Hepatic stellate cell (primary cell): ENCODE data around the gene PBX3.

ENCODE experiments used
- DNase-seq: peaks from one replicate; pipeline ENCODE4 v3.0.0; 2011; ENCODE audit warnings: low spot score

Gene PBX3

DNA sequence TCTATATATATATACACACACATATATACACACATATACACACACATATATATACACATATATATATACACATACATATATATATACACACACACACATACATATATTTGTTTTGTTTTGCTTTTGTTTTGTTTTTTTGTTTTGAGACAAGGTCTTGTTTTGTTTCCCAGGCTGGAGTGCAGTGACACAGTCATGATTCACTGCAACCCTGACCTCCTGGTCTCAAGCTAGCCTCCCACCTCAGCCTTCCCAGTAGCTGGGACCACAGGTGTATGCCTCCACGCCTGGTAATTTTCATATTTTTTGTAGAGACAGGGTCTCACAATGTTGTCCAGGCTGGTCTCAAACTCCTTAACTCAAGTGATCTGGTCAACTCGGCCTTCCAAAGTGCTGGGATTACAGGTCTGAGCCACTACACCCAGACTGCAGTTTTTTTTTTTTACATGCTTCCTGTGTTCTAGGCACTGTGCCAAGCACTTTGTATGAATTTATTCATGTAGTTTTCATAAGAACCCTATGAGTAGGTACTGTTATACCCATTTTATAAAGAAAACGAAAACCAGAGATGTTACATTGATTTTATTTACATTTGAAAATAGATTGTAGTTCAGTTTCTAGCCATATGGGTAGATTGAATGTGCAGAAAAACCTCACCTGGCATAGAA, 120.7 kb downstream of the PBX3 start:
- DNase-seq: no peak

DNA sequence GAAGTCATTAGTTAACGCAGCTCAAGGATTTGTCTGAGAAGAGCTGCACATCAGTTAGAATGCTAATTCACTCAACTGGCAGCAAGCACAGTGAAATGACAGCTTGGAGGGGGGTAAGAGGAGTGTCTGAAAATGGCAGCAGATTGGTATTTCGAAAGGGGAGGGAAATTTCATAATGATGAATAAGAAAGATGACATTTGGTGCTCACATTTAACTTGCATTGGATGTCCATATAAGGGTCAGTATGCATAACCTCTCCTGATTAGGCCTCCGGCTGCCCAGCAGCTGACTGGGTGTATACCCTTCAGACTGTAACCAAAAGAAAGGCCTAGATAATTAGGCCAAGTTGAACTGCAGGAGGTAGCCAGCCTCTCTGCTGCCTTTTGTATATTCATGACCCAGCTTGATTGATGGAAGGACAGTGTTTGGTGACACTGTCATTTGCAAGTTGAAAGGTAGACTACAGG, 131.0 kb downstream of the PBX3 start:
- no peak for DNase-seq

DNA sequence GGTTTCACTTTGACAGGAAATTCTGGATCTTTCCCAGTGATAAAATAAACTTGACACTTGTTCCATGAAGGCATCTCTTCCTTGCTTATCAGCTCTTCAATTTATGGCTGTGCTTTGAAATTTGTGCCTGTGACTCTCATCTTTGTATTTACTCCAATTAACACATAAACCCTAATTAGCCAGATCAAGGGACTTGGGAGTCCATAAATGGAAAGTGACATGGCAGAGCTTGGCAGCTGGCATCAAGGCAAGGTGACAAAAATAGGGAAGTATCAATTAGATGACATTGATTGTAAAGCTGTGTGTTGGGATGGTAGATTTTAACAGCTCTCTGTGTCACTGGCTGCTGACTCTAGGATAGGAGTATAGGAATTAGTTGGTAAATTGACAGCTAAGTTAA, 133.9 kb downstream of the PBX3 start:
- no peak for DNase-seq

DNA sequence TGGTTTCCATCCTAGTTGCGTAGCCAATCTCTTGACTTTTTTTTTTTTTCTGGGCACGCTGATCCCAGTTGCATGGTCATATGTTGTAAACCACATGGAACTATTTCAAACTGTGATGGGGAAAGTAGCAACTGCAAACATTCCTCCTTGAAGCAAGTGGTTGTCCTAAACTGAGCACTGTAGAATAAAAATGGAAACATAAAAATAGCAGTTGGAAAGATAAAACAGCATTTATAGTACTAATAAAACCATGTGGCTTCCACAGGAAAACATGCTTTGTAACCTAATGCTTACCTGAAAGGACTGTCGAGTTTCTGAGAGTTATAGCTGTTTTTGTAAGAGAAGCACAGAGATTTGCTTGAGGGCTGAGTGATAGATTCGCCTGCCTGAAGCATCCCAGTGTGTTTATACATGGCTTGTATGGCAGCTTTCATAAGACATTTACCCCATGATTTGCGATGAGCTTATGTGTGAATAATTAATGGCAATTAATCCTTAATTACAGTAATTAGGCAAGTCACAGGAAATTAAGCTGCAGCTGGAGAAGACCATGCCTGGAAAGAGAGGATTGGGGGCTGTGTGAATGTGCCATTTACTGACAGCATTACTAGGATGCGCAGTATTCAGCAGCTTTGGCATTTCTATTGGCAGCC, 136.5 kb downstream of the PBX3 start:
- no peak for DNase-seq

DNA sequence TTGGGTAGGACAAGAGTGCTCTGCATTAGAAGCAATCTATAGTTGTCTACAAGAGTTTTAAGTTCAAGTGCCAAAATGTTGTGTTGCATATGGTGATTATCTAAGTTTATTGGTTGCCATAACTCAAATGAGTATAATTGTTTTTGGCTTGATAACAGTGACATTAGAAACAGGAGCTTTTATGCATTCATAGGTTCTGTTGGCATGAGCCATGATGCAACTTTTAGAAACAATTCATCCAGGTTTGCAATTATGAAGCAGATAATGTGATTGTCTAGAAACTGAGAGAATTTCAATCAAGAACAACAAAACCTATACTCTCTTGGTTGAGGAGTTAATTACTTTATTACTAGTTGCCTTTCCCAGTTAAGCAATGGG, 137.0 kb downstream of the PBX3 start:
- DNase-seq: no peak

DNA sequence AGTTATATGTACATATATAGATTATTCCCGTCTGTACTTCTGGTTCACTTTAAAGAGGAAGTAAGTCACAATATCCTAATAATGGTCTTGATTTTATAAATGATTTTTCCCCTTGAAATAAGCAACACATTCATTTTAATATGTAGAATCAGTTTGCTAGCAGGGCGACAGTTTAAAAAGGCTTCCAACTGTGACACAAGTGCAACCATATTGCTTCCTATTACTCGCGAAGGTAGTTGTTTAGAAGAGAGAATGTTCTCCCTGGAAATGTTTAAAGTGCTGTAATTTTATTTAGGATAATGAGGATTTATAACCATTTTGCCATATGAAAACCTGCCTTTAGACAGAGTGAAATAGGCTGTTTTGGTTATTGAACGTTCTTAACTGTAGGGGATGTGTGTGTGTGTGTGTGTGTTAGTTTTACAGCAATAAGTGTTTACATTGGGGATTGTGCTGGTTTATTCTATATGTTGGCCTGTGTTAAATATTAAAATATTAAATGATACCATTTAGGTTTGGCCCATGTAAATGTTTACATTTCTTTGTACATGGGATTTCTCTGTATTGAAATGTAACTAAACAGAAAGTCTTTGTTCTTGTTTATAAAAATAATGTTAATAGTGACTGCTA, 138.3 kb downstream of the PBX3 start:
- DNase-seq: no peak

DNA sequence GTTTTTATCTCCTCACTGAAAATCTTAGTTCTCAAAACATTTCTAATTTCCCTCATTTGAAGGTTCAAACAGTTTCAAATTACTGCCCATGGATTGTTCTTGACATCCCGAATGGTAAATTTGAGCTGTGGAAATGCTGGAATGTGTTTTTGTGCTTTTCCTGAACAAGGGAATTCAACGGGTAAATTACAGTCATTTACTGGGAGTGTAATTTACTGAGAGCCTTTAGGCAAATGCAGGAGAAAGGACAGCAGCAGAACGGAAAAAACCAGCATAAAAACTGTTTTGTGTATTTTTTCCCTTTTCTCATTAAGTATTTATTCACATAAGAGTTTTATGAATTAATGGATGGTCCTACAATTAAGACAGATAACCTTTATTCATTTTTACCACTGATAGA, 139.2 kb downstream of the PBX3 start:
- DNase-seq: no peak

DNA sequence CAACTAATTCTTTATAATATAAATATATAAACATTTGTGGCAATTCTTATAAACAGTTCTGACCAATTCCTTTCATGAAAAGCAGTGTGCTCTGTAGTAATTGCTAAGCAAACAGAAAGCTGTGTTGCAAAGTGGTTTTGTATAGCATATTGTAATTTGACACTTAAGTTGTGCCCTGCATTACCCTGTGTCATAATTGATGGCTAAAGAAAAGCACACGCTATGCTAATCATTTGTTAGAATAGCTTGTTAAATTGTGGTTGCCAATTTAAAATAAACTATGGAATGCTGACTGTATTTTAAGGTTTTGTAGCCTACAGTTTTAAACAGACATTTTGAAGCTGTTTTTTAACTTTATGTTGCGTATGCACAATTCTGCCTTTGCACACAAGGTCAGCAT, 140.0 kb downstream of the PBX3 start:
- DNase-seq: no peak

DNA sequence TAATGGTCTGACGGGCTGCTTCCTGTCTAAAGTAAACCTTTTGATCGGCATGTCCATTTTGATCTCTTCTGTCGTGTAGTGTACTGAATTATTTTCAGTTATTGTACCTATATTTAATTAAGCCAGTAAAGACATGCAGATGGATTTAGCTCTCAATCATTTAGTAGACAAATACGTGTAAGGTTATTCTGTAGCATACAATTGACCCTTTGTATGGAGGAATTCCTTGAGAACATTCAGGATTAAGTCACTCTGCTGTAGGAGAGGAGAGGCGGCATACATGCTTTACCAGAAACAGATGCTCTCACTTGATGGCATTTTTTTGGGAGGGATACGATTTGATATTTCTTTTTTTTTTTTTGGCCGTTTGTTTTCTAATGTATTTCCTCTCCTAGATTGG, 141.0 kb downstream of the PBX3 start:
- DNase-seq: no peak

DNA sequence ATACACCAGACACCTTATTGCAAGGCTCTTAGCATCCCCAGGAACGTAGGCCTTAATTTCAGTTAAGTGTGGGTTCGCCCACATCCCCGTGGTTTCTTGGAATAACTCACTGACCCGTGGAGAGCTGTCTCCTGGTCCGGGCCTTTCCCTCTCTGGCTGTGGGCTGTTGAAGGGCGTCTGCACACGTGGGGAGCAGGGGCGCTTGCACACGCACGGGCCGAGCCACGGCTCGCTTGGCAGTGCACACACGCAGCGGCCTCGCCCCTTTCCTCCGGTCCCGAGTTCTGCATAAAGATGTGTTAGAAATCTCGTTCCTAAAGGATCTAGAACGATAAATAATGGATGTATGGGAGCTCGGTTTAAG, 141.9 kb downstream of the PBX3 start:
- no peak for DNase-seq

DNA sequence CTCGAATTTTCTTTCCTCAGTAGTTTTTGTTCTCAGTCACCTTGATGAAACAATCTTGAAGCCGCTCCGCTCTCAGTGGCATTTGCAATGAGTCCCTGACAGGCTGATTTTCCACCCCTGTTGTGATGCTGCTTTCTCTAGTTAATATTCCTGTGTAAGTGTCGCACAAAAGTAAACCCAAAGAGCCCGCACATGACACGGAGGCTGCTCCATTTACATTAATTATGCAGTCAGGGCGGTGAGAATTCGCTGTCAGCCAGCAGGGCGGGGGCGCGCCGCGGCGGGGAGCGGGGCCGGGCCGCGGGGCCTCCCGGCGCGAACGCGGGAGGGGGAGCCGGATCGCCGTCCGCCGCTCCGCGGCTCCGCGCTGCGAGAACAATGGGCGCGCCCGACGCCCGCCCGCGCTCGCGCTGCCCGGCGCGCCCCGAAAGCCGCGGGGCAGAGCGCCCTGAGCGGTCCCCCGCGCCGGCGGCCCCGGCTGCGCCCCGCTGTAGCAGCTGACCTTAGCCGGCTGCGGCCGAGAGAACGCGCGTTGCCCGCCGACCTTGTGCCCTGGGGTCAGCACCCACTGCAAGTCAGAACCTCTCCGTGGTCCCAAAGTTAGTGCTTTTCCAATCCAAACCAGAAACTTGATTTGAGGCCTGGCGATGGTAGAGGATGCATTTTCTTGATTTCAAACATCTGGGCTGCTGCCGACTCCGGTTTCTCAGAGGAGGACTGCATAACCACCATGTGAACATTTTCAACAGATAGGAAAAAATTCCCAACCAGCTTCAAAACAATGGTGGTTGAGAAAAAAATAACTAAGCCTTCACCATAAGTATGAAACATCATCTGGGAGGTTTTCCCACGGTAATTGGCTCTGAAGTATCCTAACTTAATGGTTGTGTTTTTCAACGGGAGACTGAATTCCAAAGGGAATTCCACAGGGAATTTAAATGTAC, 142.6 kb downstream of the PBX3 start:
- DNase-seq: peak; percentile 13

DNA sequence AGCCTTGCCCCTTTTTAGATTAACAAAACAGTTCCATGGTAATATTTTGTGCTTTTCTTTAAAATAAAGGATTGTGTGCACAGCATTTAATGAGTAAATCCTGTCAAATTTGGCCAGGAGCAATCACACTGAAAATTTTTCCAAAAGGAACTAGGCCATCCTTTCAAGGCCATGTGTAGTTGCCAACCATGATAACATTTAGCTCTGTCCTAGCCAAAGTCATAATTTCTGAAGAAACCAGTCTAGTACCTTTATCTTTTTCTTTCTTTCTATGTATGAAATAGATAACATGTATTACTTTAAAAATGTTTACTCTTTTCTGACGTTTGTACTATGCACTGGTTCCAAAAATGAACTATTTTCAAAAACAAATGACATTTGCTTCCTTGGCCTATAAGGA, 143.7 kb downstream of the PBX3 start:
- DNase-seq: no peak

DNA sequence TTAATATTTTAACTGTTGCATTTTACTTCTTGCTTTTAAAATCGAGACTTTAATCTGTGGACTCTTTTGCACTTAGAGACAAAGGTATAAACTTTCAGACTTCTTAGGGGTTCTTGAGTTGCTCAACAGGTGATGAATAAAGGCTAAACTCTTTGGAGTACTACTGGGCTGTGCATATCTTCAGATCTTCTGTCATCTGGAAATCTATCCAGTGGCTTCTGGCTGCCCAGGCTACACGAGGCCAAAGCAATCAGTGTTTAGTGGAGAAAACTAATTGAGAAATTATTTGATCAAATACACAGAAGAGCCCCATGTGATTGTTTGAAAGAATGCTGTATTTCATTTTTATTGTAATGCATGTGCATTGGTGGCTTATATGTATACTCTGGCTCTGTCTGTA, 146.1 kb downstream of the PBX3 start:
- no peak for DNase-seq

DNA sequence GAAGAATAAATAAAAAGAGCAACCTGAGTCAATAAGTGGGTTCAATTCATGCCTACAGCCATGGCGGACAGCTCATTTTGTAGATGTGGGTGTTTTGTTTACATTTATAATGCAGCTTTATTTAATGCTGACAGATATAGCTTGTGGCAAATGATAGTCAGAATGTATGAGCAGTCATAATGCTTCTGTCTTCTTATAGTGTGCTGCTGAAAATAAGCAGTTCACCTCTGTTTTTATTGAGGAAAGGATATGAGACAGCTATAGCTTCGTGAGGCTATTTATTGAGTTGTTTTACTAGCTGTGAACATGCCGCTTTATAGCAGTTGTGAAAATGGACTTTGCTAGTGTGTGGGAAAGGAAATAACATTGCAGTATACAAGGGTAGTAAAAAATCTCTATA, 147.4 kb downstream of the PBX3 start:
- no peak for DNase-seq

DNA sequence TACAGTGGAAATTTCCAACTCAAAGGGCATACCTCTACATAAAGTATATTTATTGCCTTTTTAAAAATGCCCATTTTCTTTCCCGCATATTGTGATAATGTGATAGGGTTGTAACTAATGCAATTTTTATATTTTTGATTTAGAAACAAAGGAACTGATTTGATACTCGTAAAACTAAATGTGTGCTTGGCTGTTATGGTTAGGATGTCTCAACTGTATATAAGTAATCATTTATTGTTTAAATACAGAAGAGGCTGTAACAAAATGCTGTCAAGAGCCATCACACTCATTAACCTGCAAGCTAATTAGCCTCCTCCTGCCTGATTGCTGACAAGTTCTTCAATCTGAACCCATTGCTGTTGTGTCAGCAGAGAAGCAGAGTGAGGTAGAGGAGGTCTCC, 149.2 kb downstream of the PBX3 start:
- DNase-seq: no peak

DNA sequence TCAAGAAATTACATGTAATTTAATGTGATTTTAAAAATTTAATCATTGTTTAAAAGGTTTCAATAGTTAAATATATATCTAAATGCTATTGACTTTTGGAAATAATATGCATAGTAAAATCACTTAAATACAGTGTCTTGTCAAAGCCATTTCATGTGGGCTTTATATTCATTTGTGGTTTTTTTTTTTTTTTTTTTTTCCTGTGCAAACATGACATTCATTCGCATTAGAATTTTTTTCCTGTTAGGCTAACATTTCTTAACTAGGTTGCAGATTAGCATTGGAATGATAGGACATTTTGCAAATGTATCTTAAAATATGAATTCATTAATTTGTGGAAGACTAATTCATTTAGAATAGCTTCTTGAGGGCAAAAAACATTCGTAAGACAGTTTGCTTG, 149.8 kb downstream of the PBX3 start:
- no peak for DNase-seq

DNA sequence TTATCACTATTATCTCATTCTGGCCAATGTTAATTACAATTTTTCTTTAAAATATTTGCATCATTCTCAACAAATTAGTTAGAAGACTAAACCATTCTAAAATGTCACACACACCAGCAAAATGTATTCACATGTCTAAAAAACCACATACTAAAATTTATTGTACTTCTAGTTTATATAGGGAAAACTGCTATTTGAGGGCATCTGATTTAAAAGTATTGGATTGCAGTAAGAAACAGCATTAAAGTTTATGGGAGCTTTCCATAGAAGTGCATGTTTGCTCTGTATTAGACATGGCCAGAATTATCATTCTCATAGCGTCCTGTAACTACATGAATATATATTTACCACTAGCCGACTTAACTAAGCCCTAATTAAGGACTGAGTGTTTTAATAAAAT, 150.3 kb downstream of the PBX3 start:
- DNase-seq: no peak

DNA sequence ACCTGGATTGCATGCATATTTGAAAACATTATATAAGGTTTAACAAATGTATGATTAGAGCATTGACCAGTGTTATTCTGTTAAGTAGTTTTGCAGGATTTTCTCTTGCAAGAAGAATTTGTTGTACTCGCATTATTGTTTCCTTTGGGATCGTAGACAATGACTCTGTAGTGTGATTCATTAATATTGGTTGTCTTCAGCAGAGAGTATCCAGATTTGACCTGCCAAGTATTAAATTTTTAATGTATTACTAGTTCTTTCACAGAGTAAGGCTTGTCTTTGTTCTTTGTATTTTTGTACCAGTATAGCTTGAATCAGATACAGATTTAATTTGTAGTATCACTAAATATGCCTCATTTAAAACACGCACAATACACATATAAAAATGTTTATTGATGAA, 155.0 kb downstream of the PBX3 start:
- no peak for DNase-seq

DNA sequence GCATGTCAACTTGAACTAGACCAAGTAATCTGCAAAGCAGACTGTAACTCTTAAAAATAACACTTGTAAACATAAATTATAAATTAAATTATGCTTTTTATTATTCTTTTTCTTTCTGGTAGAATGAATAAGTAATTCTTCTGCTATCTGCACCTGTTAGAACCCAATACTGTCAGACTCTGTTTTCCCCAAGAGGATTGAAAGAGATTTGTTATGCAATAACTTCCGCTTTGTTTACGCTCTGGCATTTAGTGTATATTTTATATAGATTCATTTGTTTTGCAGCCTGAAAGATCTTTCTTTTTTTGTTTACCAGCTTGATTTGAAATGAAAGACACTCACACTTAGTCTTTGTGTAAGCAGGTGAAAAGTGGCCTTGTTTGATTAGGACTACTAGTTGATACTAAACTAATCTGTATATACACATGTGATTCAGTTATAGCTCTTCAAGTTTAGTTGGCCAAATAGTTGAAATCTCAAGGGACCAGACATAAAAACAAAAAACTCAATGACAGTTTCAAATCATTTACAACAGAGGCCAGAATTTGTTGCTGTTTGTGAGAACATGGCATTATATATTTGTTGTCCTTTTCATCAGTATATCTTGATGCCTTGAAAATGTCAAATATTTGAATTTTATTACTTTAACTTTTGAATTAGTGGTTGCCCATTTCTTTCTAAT, 155.8 kb downstream of the PBX3 start:
- DNase-seq: no peak

DNA sequence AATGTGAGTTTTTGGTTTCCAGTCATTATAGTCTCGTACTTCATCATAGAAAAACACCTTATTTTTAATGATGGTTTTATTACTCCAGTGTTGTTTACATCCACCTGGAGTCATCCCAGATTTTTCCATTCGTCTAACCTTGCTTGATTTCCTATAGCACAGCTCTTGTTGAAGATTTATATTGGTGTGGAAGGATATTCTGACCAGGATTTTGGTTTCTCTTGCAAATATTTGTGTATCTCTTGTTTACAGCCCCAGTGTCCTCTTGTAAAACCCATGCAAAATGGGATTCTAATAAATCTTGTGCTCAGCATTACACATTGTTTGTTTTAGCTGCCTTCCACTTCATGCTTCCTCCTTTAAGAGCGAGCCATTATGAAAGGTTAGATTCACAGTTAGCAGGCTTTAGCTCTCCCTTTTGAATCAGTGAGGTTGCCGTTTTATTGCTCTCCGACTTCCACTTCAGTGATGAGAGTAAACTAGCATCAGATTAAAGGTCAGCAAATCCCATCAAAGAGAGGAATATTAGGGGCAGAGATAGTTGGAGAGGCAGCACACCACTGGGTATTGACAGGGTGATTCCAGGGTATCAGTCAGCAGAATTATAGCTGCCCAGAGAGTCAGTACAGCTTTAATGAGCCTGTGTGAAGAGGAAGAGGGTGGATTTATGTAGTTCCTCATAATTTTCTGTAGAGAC, 157.1 kb downstream of the PBX3 start:
- DNase-seq: no peak

DNA sequence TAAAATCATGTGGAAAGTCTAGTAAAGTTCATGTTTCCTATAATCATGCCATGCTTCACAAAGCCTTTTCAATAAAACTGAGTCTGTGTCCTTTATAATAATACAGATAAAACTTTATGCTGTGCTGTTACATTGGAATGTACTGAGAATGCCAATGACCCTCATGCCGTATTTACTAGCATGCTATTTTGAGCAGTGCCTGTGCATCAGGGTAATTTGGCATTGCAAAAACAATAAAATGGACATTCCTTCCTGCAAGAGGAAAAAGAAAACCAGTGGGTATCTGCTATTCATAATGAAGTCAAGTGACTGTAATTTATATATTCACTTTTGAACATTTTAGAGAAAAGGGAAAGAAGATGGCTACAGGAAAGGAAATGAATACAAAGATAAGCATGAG, 159.0 kb downstream of the PBX3 start:
- peak; percentile 14 for DNase-seq
